Activated CD4-positive, CD25-positive, alpha-beta regulatory T cell treated with anti-CD3 and anti-CD28 coated beads, Interleukin-2, amount 50 U/mL, for 16 hours (primary cell): ENCODE results near the gene HS3ST5.

ENCODE experiments used
- DNase-seq: peaks from one replicate; pipeline ENCODE4 v3.0.0-alpha.2; 2020; ENCODE audit warnings: low read depth, low spot score

Gene HS3ST5

GRCh38 chr6:114195631-114196403 lies 147.0 kb downstream of the HS3ST5 start:
- DNase-seq: no peak

- no peak for DNase-seq
These were observed 147.8 kb downstream of the HS3ST5 start for GRCh38 chr6:114195027-114195365.

- no peak for DNase-seq
These were observed 148.3 kb downstream of the HS3ST5 start for GRCh38 chr6:114194362-114195026.

GRCh38 chr6:114187563-114187962 lies 155.3 kb downstream of the HS3ST5 start:
- DNase-seq: no peak

- no peak for DNase-seq
These were observed 161.2 kb downstream of the HS3ST5 start for GRCh38 chr6:114181664-114182063.

GRCh38 chr6:114179411-114179810 lies 163.4 kb downstream of the HS3ST5 start:
- DNase-seq: no peak

- no peak for DNase-seq
These were observed 166.1 kb downstream of the HS3ST5 start for GRCh38 chr6:114176726-114177125.

GRCh38 chr6:114172576-114173260 lies 170.1 kb downstream of the HS3ST5 start:
- DNase-seq: no peak

GRCh38 chr6:114171473-114171872 lies 171.3 kb downstream of the HS3ST5 start:
- DNase-seq: no peak

GRCh38 chr6:114170958-114171387 lies 171.8 kb downstream of the HS3ST5 start:
- no peak for DNase-seq

- DNase-seq: no peak
These were observed 172.5 kb downstream of the HS3ST5 start for GRCh38 chr6:114170372-114170771.

- DNase-seq: no peak
These were observed 173.1 kb downstream of the HS3ST5 start for GRCh38 chr6:114169763-114170162.

- DNase-seq: no peak
These were observed 174.9 kb downstream of the HS3ST5 start for GRCh38 chr6:114167583-114168576.

- DNase-seq: no peak
These were observed 178.6 kb downstream of the HS3ST5 start for GRCh38 chr6:114164207-114164606.

GRCh38 chr6:114162691-114163347 lies 180.0 kb downstream of the HS3ST5 start:
- DNase-seq: no peak

GRCh38 chr6:114160881-114161280 lies 181.9 kb downstream of the HS3ST5 start:
- no peak for DNase-seq

- DNase-seq: no peak
These were observed 183.1 kb downstream of the HS3ST5 start for GRCh38 chr6:114159727-114160126.

GRCh38 chr6:114158838-114159694 lies 183.8 kb downstream of the HS3ST5 start:
- no peak for DNase-seq

GRCh38 chr6:114158411-114158810 lies 184.4 kb downstream of the HS3ST5 start:
- no peak for DNase-seq

- no peak for DNase-seq
These were observed 185.0 kb downstream of the HS3ST5 start for GRCh38 chr6:114157848-114158247.
